Measurements from ENCODE around the gene DTNA.

DTNA gene

GRCh38 chr18:34795070-34795732 lies 85.1 kb downstream of the DTNA start:
- no peak for DNase-seq (ENCODE audit: low read depth)
- no peak overlapping the region for H3K4me3 ChIP-seq (ENCODE audit: low read length)
- no peak for TF ChIP-seq CTCF (conservative IDR thresholded peaks at IDR 0.05; ENCODE audit: low read length)

GRCh38 chr18:34796035-34796657 lies 86.0 kb downstream of the DTNA start:
- no peak for DNase-seq (ENCODE audit: low read depth)
- no peak overlapping the region for H3K4me3 ChIP-seq (ENCODE audit: low read length)
- TF ChIP-seq CTCF (conservative IDR thresholded peaks at IDR 0.05; ENCODE audit: low read length) = no peak

- no peak for TF ChIP-seq CTCF (conservative IDR thresholded peaks at IDR 0.05; ENCODE audit: low read length)
- H3K4me3 ChIP-seq (ENCODE audit: low read length) = no peak overlapping the region
- no peak for DNase-seq (ENCODE audit: low read depth)
Measured at GRCh38 chr18:34799291-34799690, 89.2 kb downstream of the DTNA start.

GRCh38 chr18:34800381-34800780 lies 90.3 kb downstream of the DTNA start:
- TF ChIP-seq CTCF (conservative IDR thresholded peaks at IDR 0.05; ENCODE audit: low read length) = no peak
- H3K4me3 ChIP-seq (ENCODE audit: low read length) = no peak overlapping the region
- no peak for DNase-seq (ENCODE audit: low read depth)

GRCh38 chr18:34801774-34802173 lies 91.7 kb downstream of the DTNA start:
- no peak for TF ChIP-seq CTCF (conservative IDR thresholded peaks at IDR 0.05; ENCODE audit: low read length)
- DNase-seq (ENCODE audit: low read depth) = peak; percentile 72
- H3K4me3 ChIP-seq (ENCODE audit: low read length) = no peak overlapping the region

- peak; percentile 70 for DNase-seq (ENCODE audit: low read depth)
- no peak for TF ChIP-seq CTCF (conservative IDR thresholded peaks at IDR 0.05; ENCODE audit: low read length)
- no peak overlapping the region for H3K4me3 ChIP-seq (ENCODE audit: low read length)
Measured at GRCh38 chr18:34802959-34803358, 92.9 kb downstream of the DTNA start.

- no peak overlapping the region for H3K4me3 ChIP-seq (ENCODE audit: low read length)
- TF ChIP-seq CTCF (conservative IDR thresholded peaks at IDR 0.05; ENCODE audit: low read length) = no peak
- DNase-seq (ENCODE audit: low read depth) = no peak
Measured at GRCh38 chr18:34803877-34804400, 93.8 kb downstream of the DTNA start.
